CD8-positive, alpha-beta memory T cell (primary cell): Measurements from ENCODE around the gene CDC34. TPM values are rescaled to one million over a fixed set of nuclear protein-coding genes. Genes with fewer than 3 reads are reported as not detected.

Source experiments
- CTCF ChIA-PET: fragments of 350-600 bp; sonication (Branson Sonifier 250); formaldehyde crosslinking; loops from one replicate; lab custom pipeline; 2021; ENCODE audit warnings: antibody characterized with exemption; lab: Charles Lee
- POLR2A ChIA-PET: fragments of 350-600 bp; sonication (Branson Sonifier 250); formaldehyde crosslinking; loops from one replicate; lab custom pipeline; 2021; ENCODE audit warnings: antibody characterized with exemption; lab: Charles Lee
- DNase-seq, 5 donors: peaks; one replicate each; pipeline versions ENCODE4 v3.0.0 to v3.0.0-alpha.2; 2020 to 2022; ENCODE audit warnings: mixed read lengths in 1 of 5
- H3K27ac ChIP-seq: one replicate; pipeline ENCODE4 v1.7.0; 2013; ENCODE audit warnings: low read depth, mild to moderate bottlenecking, low read length, moderate library complexity
- H3K27me3 ChIP-seq: 2 replicates; pipeline ENCODE4 v1.7.0; 2013; ENCODE audit warnings: low read length, mild to moderate bottlenecking; ENCODE audit not compliant: insufficient read depth, poor library complexity, severe bottlenecking
- H3K36me3 ChIP-seq: 2 replicates; pipeline ENCODE4 v1.7.0; 2013; ENCODE audit warnings: mild to moderate bottlenecking, low read length, moderate library complexity; ENCODE audit not compliant: insufficient read depth
- H3K4me1 ChIP-seq: 2 replicates; pipeline ENCODE4 v1.7.0; 2013; ENCODE audit warnings: mild to moderate bottlenecking, low read length, moderate library complexity; ENCODE audit not compliant: insufficient read depth
- H3K4me3 ChIP-seq: 2 replicates; pipeline ENCODE4 v1.7.0; 2013; ENCODE audit warnings: mild to moderate bottlenecking, low read length
- H3K9me3 ChIP-seq: 2 replicates; pipeline ENCODE4 v1.7.0; 2013; ENCODE audit warnings: mild to moderate bottlenecking, low read length
- H3K27ac Mint-ChIP-seq, 8 donors: one replicate each; pipeline ENCODE4 v1.8.0; 2020 to 2021; ENCODE audit warnings: mixed read lengths in 8 of 8, mild to moderate bottlenecking in 6 of 8, inconsistent platforms in 3 of 8, moderate library complexity in 3 of 8
- H3K27me3 Mint-ChIP-seq, 2 donors: one replicate each; pipeline ENCODE4 v1.8.0; 2020 to 2021; ENCODE audit warnings: mixed read lengths in 2 of 2, mild to moderate bottlenecking in 1 of 2, moderate library complexity in 1 of 2
- H3K36me3 Mint-ChIP-seq, 3 donors: one replicate each; pipeline ENCODE4 v1.8.0; 2020 to 2021; ENCODE audit warnings: mixed read lengths in 3 of 3, inconsistent platforms in 1 of 3, mild to moderate bottlenecking in 1 of 3
- H3K4me1 Mint-ChIP-seq, 3 donors: one replicate each; pipeline ENCODE4 v1.8.0; 2020 to 2021; ENCODE audit warnings: mixed read lengths in 3 of 3, inconsistent platforms in 1 of 3, mild to moderate bottlenecking in 1 of 3
- H3K4me3 Mint-ChIP-seq, 7 donors: one replicate each; pipeline ENCODE4 v1.8.0; 2020 to 2021; ENCODE audit warnings: mixed read lengths in 7 of 7, mild to moderate bottlenecking in 6 of 7, moderate library complexity in 4 of 7, inconsistent platforms in 2 of 7
- H3K9me3 Mint-ChIP-seq, 5 donors: one replicate each; pipeline ENCODE4 v1.8.0; 2020 to 2022; ENCODE audit warnings: mixed read lengths in 5 of 5, mild to moderate bottlenecking in 3 of 5, moderate library complexity in 2 of 5, inconsistent platforms in 1 of 5
- polyA plus RNA-seq: library from polyadenylated mRNA; unstranded; fragments of 300-500 nt; fragmentation: Illumina TruSeq; gene quantifications from one replicate; pipeline ENCODE4 v1.2.3, GENCODE V29; 2021
- total RNA-seq, 2 experiments: library from RNA; stranded (reverse); gene quantifications; one replicate each; pipeline ENCODE4 v1.2.3, GENCODE V29; 2021

Gene CDC34
- total and polyA plus RNA-seq, 3 experiments from 2014 or later: 46.9 to 57.8 (median 56.9) TPM

DNA sequence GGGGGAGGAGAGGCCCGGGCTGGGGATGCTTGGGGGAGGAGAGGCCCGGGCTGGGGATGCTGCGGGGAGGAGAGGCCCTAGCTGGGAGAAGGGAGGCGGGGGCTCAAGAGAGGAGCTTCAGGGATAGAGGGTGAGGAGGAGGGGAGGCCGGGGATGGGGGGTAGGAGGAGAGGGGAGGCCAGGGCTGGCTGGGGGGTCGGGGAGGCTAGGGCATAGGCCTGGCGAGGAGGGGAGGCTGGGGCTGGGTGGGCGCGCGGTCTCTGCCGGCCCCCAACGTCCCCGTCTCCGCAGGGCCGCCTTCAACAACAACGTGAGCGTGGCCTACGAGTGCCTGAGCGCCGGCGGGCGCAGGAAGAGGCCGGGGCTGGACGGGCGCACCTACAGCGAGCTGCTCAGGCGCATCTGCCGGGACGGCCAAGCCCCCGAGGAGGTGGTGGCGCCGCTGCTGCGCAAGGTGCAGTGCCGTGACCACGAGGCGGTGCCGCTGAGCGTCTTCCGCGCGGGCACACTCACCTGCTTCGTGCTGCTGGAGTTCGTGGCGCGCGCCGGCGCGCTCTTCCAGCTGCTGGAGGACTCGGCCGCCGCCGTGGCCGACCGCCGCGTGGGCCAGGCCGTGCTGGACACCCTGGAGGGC is 12.8 kb upstream of the CDC34 start:
- Mint-ChIP-seq H3K27ac (peak overlapping the region in 1 of 8 donors; percentile 43), H3K36me3 (peaks cover 0 to 5% (median 4%) of the 10 kb centered on the region in 3 donors), H3K27me3 (no peaks in the 10 kb centered on the region), H3K4me1 (peaks cover 15 to 19% (median 16%) of the 10 kb centered on the region in 3 donors), H3K9me3 (no peaks in the 10 kb centered on the region), H3K4me3 (no peak overlapping the region)
- Histone ChIP-seq H3K4me1 (no peaks in the 10 kb centered on the region), H3K9me3 (no peaks in the 10 kb centered on the region), H3K4me3 (no peak overlapping the region), H3K27ac (no peak overlapping the region), H3K27me3 (no peaks in the 10 kb centered on the region), H3K36me3 (no peaks in the 10 kb centered on the region)
- POLR2A ChIA-PET: no interaction called here
- CTCF ChIA-PET: interaction anchor here (0.6 to 2.3 kb wide), 4 partner anchors 8 to 59 kb away, joined by 3 to 7 read pairs (median 6); no protein-coding TSS in a partner anchor
- DNase-seq: peak in 4 of 5 donors; percentile 33 to 80 (median 60)

DNA sequence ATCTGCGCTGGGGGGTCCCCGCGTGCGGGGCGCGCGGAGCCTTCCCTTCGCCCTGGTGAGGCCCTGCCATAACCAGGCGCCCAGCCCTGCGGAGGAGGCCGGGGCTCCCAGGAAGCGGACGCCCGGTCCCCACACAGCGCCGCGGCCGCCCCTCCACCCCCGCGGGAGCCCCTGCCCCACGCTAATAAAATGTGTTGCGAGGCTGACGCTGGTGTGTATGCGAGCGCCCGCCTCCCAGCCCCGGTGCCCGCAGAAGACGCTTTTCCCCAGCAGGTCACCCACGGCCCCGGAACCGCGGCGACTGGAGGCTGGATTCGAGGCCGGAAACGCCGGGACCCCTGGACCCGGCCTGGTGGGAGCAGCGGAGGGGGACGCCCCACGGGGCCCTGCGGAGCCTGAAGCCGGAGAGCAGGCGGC is 12.1 kb upstream of the CDC34 start:
- peaks cover 9 to 13% (median 10%) of the 10 kb centered on the region in 3 donors for H3K4me1 Mint-ChIP-seq
- POLR2A ChIA-PET: no interaction called here

DNA sequence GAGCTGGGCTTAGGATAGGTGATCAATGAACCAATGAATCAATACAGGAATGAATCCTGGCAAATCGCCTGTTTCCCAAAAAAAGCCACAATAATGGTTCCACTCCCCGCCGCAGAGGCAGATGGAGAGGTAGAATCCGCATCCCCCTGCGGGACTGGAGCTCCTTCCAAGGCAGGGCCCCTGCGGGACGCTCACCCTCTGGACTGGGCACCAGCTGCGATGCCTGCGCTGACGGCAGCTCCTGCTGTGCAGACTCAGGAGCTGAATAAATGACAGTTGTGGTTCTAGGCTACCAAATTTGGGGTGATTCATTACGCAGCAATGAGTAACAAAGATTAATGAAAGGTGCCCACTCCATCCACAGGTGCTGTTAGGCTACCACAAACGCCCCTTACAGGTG is 8.8 kb upstream of the CDC34 start:
- Histone ChIP-seq H3K27ac (no peak overlapping the region), H3K9me3 (no peaks in the 10 kb centered on the region), H3K4me3 (no peak overlapping the region), H3K4me1 (no peaks in the 10 kb centered on the region), H3K27me3 (no peaks in the 10 kb centered on the region), H3K36me3 (no peaks in the 10 kb centered on the region)
- Mint-ChIP-seq H3K9me3 (no peaks in the 10 kb centered on the region), H3K27ac (peak overlapping the region in 2 of 8 donors; percentile 21 to 42), H3K4me1 (peaks cover 4 to 9% (median 7%) of the 10 kb centered on the region in 3 donors), H3K27me3 (peaks cover 0 to 3% of the 10 kb centered on the region in 2 donors), H3K36me3 (no peaks in the 10 kb centered on the region), H3K4me3 (no peak overlapping the region)
- DNase-seq: no peak
- CTCF ChIA-PET: interaction anchor here (3.6 kb wide), 1 partner anchor 12 kb away, joined by 24 read pairs; no protein-coding TSS in a partner anchor
- POLR2A ChIA-PET: no interaction called here

More for the DNA sequence above, 12.1 kb upstream of the CDC34 start:
- Histone ChIP-seq H3K9me3 (no peaks in the 10 kb centered on the region), H3K4me3 (no peak overlapping the region), H3K27me3 (no peaks in the 10 kb centered on the region), H3K4me1 (no peaks in the 10 kb centered on the region), H3K27ac (no peak overlapping the region), H3K36me3 (no peaks in the 10 kb centered on the region)
- Mint-ChIP-seq H3K9me3 (no peaks in the 10 kb centered on the region), H3K27ac (no peak overlapping the region), H3K27me3 (no peaks in the 10 kb centered on the region), H3K4me3 (no peak overlapping the region), H3K36me3 (no peaks in the 10 kb centered on the region)
- CTCF ChIA-PET: interaction anchor here (0.6 to 3.6 kb wide), 5 partner anchors 9 to 58 kb away, joined by 3 to 24 read pairs (median 7); no protein-coding TSS in a partner anchor
- no peak for DNase-seq

DNA sequence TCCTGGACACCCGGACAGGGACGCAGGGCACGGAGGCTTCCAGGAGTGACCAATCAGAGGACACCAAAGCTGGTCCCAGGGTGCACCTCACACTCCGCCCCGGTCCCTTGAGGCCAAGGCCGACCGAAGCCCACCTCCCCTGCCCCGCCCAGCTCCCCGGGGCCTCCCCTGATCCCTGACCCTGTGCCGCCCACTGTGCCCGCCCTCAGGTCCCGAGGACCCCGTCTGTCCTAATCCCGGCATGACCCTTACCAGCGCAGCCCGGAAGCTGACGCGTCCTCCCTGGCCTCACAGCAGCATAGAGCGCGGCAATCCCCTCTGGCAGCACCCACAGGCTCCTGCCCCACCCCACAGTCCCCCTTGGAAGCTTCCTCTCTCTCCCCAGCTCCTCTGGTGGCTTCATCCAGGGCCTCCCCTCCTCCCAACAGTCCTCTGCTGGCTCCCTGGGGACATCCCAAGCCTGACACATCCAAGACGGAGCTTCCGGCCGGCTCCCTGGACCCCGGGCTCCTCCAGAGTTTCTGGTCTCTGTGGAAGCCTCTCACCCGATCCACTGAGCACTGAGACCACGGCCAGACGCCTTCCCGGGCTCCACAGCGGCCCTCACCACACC is 7.4 kb upstream of the CDC34 start:
- POLR2A ChIA-PET: interaction anchor here (2.2 kb wide), 1 partner anchor 13 kb away, joined by 6 read pairs; no protein-coding TSS in a partner anchor
- Histone ChIP-seq H3K27ac (no peak overlapping the region), H3K27me3 (no peaks in the 10 kb centered on the region), H3K9me3 (no peaks in the 10 kb centered on the region), H3K36me3 (no peaks in the 10 kb centered on the region), H3K4me1 (no peaks in the 10 kb centered on the region), H3K4me3 (no peak overlapping the region)
- DNase-seq: no peak
- Mint-ChIP-seq H3K27ac (no peak overlapping the region), H3K4me3 (no peak overlapping the region), H3K36me3 (no peaks in the 10 kb centered on the region), H3K4me1 (peaks cover 4 to 9% (median 7%) of the 10 kb centered on the region in 3 donors), H3K9me3 (no peaks in the 10 kb centered on the region), H3K27me3 (peaks cover 0 to 7% of the 10 kb centered on the region in 2 donors)
- CTCF ChIA-PET: interaction anchor here (1.2 kb wide), 1 partner anchor 13 kb away, joined by 3 read pairs; no protein-coding TSS in a partner anchor

DNA sequence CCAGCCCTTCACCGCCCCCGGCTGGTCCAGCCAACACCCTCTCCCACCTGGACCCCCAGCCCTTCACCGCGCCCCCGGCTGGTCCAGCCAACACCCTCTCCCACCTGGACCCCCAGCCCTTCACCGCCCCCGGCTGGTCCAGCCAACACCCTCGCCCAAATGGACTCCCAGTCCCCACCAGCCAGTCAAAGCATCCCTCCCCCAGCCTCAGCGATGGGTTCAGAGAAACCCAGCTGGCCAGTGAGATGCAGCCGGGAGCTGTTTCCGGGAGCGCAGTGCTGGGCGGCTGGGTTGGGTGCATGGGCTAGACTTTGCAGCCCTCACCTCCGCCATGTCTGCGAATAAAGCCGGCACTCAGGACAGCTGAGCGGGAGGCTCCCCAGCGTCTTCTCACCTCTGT is 6.5 kb upstream of the CDC34 start:
- no peaks in the 10 kb centered on the region for H3K9me3 Mint-ChIP-seq
- ChIA-PET CTCF (no interaction called here), POLR2A (interaction anchor here (2.2 kb wide), 1 partner anchor 14 kb away, joined by 6 read pairs; no protein-coding TSS in a partner anchor)
- peaks cover 4 to 9% (median 5%) of the 10 kb centered on the region in 3 donors for H3K4me1 Mint-ChIP-seq
- no peaks in the 10 kb centered on the region for H3K36me3 Mint-ChIP-seq
- Histone ChIP-seq H3K9me3 (no peaks in the 10 kb centered on the region), H3K36me3 (no peaks in the 10 kb centered on the region), H3K4me1 (no peaks in the 10 kb centered on the region), H3K27me3 (no peaks in the 10 kb centered on the region), H3K4me3 (no peak overlapping the region), H3K27ac (no peak overlapping the region)
- H3K27me3 Mint-ChIP-seq: peaks cover 0 to 7% of the 10 kb centered on the region in 2 donors
- H3K27ac Mint-ChIP-seq: no peak overlapping the region
- DNase-seq: no peak
- H3K4me3 Mint-ChIP-seq: no peak overlapping the region

DNA sequence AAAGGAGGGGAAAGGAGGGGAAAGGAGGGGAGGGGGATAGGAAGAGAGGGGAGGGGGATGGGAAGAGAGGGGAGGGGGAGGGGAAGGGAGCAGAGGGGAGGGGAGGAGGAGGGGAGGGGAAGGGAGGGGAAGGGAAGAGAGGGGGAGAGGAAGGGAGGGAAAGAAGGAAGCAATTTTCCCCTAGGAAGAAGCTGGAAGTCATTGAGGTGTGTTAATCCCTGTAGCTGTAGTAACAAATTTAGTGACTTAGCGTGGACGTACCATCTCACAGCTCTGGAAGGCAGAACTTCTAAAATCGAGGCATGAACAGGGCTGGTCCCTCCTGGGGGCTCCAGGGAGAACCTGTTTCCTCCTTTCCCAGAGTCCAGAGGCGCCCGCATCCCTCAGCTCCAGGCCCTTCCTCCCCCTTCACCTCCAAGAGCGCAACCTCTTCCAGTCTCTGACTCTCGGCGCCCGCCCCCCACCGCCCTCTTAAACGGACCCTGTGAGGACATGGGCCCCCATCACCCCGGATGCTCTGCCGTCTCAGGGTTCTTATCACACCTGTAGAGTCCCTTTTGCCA is 5.6 kb upstream of the CDC34 start:
- Mint-ChIP-seq H3K4me3 (no peak overlapping the region), H3K4me1 (peaks cover 4 to 9% (median 7%) of the 10 kb centered on the region in 3 donors), H3K9me3 (no peaks in the 10 kb centered on the region), H3K27ac (no peak overlapping the region), H3K36me3 (peaks cover 0 to under 1% (median 0%) of the 10 kb centered on the region in 3 donors), H3K27me3 (peaks cover under 1 to 7% of the 10 kb centered on the region in 2 donors)
- no peaks in the 10 kb centered on the region for H3K9me3 ChIP-seq
- no peak overlapping the region for H3K4me3 ChIP-seq
- H3K36me3 ChIP-seq: no peaks in the 10 kb centered on the region
- H3K4me1 ChIP-seq: peaks cover 3% of the 10 kb centered on the region
- no peak for DNase-seq
- CTCF ChIA-PET: interaction anchor here (1.3 kb wide), 1 partner anchor 15 kb away, joined by 8 read pairs; no protein-coding TSS in a partner anchor
- H3K27ac ChIP-seq: no peak overlapping the region
- POLR2A ChIA-PET: interaction anchor here (2.2 kb wide), 1 partner anchor 15 kb away, joined by 6 read pairs; no protein-coding TSS in a partner anchor
- H3K27me3 ChIP-seq: no peaks in the 10 kb centered on the region

DNA sequence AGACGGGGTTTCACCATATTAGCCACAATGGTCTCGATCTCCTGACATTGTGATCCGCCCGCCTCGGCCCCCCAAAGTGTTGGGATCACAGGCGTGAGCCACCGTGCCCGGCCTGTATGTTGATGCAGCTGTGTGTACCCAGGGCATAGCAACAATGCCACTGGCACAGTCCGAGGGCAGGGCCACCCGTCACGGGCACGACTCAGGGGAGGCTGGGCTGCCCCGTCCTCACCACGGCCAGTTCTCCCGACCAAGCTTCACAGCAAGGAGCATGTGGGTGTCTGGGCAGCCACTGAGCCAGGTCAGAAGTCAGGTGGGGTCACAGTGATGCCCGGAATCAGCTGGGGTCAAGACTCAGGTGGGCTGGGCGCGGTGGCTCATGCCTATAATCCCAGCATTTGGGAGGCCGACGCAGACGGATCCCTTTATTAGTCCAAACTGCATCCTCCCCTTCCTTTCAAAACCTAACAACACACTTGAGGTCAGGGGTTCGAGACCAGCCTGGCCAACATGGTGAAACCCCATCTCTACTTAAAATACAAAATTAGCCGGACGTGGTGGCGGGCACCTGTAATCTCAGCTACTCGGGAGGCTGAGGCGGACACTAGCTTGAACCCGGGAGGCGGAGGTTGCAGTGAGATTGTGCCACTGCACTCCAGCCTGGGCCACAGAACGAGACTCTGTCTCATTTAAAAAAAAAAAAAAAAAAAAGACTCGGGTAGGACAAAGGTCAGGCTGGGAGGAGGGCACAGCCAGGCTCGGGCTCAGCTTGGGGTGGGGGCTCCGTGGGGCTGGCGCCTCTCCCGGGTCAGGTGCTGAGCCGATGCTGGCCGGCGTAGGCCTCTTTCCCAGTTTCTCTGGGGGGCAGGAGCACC is 1.2 kb upstream of the CDC34 start:
- no peaks in the 10 kb centered on the region for H3K27me3 ChIP-seq
- Mint-ChIP-seq H3K4me1 (peaks cover 9 to 29% (median 18%) of the 10 kb centered on the region in 3 donors), H3K27ac (peak overlapping the region; percentile 69 to 91 (median 84)), H3K9me3 (no peaks in the 10 kb centered on the region), H3K36me3 (peaks cover 0 to 4% (median 0%) of the 10 kb centered on the region in 3 donors), H3K4me3 (peak overlapping the region; percentile 79 to 94 (median 85)), H3K27me3 (peaks cover 1 to 6% of the 10 kb centered on the region in 2 donors)
- H3K4me3 ChIP-seq: peak overlapping the region; percentile 53
- no peaks in the 10 kb centered on the region for H3K9me3 ChIP-seq
- POLR2A ChIA-PET: interaction anchor here (1.1 to 2.8 kb wide), 3 partner anchors 9 to 20 kb away, joined by 6 to 18 read pairs (median 10); partner anchors contain the start of gene GZMM
- no peaks in the 10 kb centered on the region for H3K36me3 ChIP-seq
- DNase-seq: no peak
- H3K27ac ChIP-seq: peak overlapping the region; percentile 74
- CTCF ChIA-PET: interaction anchor here (1.6 to 6.2 kb wide), 2 partner anchors 19 to 24 kb away, joined by 7 to 55 read pairs; partner anchors contain the start of gene TPGS1
- H3K4me1 ChIP-seq: peaks cover 19% of the 10 kb centered on the region
